Measurements from ENCODE around the gene BRD8.
"Not testable (repeated sequence)": the region's sequence is repeated elsewhere in the genome, so short reads cannot be mapped to it uniquely, and the experiment has no call there.

The BRD8 gene

DNA sequence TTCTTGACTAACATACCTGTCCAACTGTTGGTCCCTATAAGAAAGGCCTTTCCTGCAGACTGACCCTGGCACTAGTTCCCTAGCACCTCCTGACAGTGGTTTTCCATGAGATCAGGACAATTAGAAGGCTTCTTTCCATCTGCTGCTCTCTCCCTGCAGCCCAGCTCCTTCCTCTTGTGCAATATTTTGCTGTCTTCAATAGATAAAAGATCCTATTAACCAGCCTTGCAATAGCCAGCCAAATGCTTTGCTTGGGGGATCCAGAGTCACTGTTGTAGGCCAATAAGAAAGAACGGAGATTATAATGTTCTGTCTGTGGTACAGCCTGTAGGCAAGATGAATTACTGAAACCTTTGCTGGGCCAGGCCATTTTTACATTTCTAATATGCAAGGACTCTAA lies 20.8 kb downstream of the BRD8 start:
- no peak for DNase-seq

DNA sequence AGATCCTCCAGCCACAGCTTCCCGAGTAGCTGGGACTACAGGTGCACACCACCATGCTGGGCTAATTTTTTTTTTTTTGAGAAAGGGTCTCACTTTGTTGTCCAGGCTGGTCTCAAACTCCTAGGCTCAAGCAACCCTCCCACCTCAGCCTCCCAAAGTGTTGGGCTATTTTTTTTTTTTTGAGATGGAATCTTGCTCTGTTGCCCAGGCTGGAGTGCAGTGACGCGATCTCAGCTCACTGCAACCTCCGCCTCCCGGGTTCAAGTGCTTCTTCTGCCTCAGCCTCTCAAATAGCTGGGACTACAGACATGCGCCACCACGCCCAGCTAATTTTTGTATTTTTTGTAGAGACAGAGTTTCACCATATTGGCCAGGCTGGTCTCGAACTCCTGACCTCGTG lies 22.5 kb downstream of the BRD8 start:
- DNase-seq = not testable (repeated sequence)

DNA sequence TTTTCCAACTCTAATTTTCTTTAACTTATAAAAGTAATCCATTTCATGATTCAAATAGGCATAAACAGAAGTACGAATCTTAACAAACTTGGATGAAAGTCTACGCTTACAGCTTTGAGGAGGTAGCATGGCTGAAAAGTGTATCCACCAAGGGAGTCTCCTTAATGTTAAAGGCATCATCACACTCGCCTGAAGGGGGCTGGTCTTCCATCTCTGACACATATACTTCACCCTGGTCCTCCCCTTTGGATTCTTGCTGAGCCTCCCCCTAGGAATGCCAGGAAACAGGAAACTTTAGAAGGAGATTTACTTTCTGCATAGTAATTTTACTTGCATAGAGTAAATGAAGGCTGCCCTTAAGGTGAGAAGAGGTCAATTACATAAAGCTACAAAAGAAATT lies 28.9 kb downstream of the BRD8 start:
- no peak for DNase-seq

- DNase-seq = no peak
These were observed 29.6 kb downstream of the BRD8 start for GRCh38 chr5:138148811-138149210.

DNA sequence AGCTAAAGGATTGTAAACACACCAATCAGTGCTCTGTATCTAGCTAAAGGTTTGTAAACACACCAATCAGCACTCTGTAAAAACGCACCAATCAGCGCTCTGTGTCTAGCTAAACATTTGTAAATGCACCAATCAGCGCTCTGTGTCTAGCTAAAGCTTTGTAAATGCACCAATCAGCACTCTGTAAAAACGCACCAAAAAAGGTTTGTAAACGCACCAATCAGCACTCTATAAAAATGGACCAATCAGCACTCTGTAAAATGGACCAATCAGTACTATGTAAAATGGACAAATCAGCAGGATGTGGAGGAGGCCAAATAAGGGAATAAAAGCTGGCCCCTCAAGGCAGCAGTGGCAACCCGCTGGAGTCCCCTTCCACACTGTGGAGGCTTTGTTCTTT lies 34.9 kb downstream of the BRD8 start:
- DNase-seq = not testable (repeated sequence)

DNA sequence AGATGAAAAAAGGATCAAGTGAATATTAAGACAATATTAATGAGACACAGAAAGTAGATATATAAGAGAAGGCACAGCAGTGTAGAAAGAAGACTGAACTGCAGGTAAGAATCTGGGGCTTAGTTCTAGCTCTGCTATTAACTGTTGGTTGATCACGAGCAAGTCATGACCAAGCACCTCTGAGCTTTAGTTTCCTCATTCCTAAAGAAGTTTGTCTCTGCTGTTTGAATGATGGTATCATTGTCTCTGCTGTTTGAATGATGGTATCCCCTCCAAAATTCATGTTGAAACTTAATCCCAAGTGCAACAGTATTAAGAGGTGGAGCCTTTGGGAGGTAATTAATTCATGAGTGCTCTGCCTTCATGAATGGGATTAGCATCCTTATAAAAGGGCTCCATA lies 36.7 kb downstream of the BRD8 start:
- DNase-seq = no peak

DNA sequence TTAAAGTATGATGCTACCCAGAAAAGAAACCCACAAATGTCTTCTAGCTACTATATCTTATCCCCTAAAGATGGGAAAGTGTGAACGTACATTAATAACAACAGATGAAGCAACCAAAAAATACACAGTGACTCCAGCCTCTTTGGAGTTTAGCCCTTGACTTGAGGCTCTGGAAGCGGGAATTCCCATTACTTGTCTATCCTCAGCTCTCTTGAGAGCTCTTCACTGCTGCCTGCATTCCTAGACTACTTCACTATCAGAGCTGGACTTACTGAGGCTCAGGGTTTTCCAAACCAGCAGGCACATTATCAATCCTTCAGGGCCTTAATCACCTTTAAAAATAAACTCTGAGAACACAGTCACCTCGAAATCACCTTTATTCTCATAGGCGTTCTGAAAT lies 38.2 kb downstream of the BRD8 start:
- DNase-seq = no peak

- no peak for DNase-seq
These were observed 38.7 kb downstream of the BRD8 start for GRCh38 chr5:138139781-138140090.

GRCh38 chr5:138138949-138139780 lies 39.3 kb downstream of the BRD8 start, which contains the start of gene NME5:
Gene NME5, minus strand, starts transcription at chr5:138139428. Its CDS starts 648 bp downstream, at chr5:138138780.
- no peak for DNase-seq

DNA sequence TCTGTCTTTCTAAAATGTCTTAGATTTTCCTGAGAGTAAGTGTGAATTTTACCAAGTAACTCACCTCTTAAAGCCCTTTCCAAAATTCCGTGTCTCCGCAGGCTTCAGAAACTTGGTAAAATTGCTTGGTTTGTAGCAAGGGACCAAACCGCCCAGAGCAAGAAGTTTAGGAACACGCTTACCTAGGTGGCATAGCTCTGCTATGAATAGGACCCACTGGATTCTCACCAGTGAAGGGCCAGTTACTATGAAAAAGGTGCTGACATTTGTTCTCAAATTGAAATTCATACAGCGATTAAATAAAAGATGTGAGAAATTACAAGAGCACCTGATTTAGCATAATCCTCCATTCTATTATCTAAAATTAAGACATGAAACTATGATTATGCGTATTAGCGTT lies 45.9 kb downstream of the BRD8 start:
- DNase-seq = no peak

GRCh38 chr5:138129347-138129746 lies 49.1 kb downstream of the BRD8 start:
- DNase-seq = no peak

DNA sequence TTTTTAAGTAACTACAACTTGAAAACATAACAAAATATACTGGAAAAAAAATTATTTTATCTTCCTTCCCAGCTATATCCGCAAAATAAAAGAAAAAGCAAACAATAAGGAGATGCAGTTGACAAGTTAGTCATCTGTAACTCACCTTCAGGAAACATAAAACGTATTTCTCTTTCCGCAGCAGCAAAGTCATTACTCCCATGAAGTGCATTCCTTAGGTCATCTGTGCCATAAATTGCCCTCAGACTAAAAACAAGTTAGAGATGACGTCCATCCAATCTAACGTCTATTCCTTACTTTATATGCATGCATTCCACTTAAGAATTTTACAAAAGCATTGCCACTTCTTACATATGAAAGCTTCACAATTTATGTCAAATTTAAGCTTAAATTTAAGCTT lies 50.1 kb downstream of the BRD8 start:
- DNase-seq = no peak

DNA sequence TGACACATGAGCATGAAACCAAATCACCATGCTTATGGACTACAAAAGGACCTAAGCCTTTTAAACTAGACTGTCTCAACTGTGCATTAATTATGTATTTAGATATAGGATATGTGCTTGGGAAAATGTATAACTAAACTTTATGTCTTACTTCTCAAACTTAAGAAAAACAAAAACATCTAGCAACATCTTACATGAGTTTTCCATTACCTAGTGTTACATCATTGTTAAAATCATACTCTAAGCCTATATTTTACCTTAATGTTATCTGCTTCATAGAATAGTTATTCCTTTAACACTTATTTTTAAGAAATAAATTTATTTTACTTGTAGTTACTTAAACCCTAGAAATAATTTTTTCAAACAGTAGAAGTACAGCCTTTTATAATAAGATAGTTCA lies 63.2 kb downstream of the BRD8 start:
- no peak for DNase-seq

DNA sequence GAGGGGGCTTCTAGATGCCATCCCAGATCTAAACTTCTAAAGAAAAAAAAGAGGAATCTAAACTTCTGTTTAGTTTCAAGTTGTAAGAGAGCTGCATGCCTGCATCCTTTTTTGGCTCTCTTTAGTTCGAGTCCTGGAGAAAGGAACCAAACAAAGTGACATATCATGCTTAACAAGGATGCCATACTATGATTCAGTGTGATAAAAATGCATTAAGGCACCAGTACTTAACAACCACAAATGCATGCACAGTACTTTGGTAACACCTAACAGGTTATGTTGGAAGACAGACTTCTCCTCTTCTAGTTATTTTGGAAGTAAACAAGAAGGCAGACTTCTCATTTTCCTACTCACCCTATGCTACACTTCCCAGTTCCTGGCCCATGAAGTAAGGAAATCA lies 66.5 kb downstream of the BRD8 start:
- no peak for DNase-seq

DNA sequence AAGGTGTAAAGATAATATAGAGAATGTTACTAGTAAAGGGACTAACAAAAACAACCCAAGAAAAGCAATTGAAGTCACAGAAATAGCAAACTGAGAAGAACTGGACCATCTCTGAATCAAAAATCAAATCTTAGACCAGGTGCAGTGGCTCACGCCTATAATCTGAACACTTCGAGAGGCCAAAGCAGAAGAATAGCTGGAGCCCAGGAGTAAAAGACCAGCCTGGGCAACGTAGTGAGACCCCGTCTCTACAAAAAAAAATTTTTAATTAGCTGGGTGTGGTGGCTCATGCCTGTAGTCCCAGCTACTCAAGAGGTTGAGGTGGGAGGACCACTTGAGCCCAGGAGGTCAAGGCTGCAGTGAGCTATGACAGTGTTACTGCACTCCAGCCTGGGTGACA lies 67.2 kb downstream of the BRD8 start:
- no peak for DNase-seq

DNA sequence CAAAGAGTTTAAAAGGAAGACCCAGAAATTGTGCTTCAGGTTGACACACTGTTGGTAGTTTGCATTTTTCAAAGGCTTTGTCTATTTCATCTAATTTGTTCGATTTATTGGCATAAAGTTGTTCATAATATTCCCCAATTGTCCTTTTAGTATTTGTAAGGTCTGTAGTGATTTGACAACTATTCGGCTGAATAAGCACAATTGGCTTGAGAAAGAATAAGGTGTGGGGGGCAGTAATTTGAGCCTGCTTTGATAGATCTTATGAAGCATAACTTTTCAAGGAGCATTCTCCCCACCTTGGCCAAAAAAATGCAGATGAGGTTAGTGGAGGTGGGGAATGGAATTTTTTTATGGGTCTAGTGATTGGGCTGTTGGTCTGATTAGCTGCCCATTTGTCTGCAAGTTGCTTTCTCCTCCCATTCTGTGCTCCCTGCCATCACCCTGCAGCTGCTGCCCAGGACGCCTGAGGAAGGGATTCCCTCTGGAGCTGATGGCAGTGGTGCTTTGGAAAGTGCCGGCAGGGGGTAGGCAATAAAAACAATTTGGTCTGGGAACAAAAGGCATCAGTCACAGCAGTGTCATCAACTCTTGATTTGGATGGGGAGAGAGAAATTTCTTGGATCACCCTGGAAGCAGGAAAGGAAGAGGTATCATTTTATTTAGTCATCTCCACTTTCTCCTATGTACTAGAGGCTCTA lies 68.0 kb downstream of the BRD8 start:
- DNase-seq = no peak

DNA sequence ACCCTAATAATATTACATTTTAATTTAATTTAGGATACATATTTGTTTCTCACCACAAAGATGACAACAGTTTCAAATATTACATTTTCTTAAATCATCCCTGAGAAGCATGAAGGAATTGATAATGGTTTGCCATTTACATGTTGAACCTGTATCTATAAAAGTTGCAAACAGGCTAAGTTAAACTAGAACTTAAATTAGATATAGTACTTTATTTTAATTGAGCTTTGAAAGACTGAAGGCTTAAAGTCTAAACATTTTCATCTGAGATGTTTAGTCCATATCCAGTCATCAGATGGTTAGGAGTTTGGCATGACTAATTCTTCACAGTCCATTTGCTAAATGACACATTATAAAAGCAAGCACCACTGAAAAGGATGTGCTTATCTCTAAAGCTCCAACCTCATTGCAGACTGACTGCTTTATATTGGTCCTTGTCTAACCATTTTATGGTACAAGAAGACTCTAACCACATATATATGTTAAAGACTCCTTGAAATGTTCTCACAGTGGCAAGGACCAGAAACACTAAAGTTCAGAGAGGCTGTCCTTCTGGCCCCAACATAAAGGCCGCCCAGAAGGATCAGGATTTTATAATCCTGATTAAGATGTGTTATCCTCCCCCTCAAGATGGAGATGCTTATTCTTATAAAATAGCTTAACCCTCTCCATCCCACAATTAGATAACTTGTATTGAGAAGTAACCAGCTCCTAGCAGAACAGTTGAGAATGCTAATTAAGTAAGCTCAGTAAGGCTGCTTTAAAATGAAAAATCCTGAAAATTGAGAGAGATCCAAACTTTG lies 68.8 kb downstream of the BRD8 start:
- DNase-seq = no peak

- no peak for DNase-seq
These were observed 71.2 kb downstream of the BRD8 start for GRCh38 chr5:138107213-138107612.

DNA sequence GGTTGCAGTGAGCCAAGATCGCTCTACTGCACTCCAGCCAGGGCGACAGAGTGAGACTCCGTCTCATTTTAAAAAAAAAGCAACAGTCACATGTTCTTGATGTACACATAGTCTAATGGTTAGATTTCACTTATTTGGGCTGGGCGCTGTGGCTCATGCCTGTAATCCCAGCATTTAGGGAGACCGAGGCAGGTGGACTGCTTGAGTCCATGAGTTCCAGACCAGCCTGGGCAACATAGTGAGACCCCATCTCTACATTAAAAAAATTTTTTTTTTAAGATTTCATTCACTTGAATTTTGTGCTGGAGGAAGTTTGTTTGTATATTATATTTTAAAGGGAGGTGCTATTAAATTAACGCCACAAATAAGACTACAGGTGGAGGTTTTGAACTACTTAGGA lies 72.7 kb downstream of the BRD8 start:
- DNase-seq = no peak

DNA sequence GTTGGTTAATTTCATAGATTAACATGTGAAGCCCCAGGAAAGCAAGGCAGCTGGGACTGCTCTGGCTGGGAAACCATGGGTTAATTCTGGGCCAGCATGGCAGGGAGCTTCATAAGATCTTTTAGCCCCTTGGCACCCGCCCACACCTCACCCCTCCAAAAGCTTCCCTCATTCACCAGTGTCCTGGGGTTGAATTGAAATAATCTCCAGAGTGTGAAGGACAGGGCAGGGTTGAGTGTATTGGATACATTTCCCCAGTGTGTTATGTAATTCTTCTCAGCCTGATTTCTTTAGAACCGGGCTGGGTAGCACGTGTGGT lies 75.2 kb downstream of the BRD8 start:
- DNase-seq = no peak

- no peak for DNase-seq
These were observed 75.7 kb downstream of the BRD8 start for GRCh38 chr5:138102454-138103318.

DNA sequence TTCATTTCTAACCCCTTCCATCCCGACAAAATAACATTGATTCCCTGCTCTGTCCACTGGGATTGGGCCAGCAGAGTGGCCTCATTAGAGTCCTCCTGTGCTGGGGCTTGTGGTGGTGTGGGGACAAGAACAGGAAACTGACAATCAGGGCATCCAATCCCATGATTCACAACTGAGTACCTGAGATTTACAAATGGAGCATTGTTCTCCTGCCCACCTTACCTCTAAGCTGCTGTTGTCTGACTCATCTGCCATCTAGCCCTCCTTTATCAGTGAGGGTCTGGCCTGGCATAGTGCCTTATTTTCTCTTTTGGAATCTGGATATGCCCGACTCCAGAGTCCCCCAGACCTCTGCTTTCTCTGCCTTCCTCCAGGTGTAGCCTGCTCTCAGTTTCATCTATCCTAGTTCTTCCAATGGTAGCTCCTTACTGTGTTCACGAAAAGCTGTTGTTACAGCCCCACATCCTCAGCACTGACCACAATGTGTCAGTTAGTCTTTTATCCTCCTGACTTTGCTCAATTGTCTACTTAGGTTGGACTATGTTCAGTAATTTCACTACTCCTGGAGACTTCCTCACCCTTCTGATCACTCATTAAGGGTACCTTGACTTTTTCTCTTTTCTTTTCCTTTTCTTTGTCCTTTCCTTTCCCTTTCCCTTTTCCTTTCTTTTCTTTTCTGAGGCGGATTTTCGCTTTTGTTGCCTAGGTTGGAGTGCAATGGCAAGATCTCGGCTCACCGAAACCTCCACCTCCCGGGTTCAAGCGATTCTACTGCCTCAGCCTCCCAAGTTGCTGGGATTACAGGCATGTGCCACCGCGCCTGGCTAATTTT lies 81.2 kb downstream of the BRD8 start:
- no peak for DNase-seq
